GM21515 (cell line): ENCODE results near the gene DNAJB8.

Source experiments
- ATAC-seq: cut with Tn5 transposase; IDR thresholded peaks from one replicate; pipeline ENCODE4 v1.9.1; 2021; ENCODE audit not compliant: unreplicated experiment

Gene DNAJB8

GRCh38 chr3:128449111-128449638 is 17.5 kb downstream of the DNAJB8 start:
- no peak for ATAC-seq

- no peak for ATAC-seq
These were observed 18.2 kb downstream of the DNAJB8 start for GRCh38 chr3:128448491-128448890.

- ATAC-seq, result no peak
These were observed 19.1 kb downstream of the DNAJB8 start for GRCh38 chr3:128447561-128448013.

GRCh38 chr3:128446821-128447220 is 19.9 kb downstream of the DNAJB8 start:
- no peak for ATAC-seq

- ATAC-seq, result no peak
These were observed 21.3 kb downstream of the DNAJB8 start for GRCh38 chr3:128445357-128445756.

- no peak for ATAC-seq
These were observed 22.9 kb downstream of the DNAJB8 start for GRCh38 chr3:128443771-128444170.

- no peak for ATAC-seq
These were observed 23.7 kb downstream of the DNAJB8 start for GRCh38 chr3:128442949-128443348.

GRCh38 chr3:128442070-128442469 is 24.6 kb downstream of the DNAJB8 start:
- ATAC-seq, result no peak

GRCh38 chr3:128439226-128439625 is 27.5 kb downstream of the DNAJB8 start:
- ATAC-seq, result no peak

GRCh38 chr3:128438488-128439072 is 28.1 kb downstream of the DNAJB8 start:
- no peak for ATAC-seq

GRCh38 chr3:128436214-128436613 is 30.5 kb downstream of the DNAJB8 start:
- ATAC-seq, result no peak

GRCh38 chr3:128435561-128435960 is 31.1 kb downstream of the DNAJB8 start:
- no peak for ATAC-seq

- ATAC-seq, result no peak
These were observed 31.6 kb downstream of the DNAJB8 start for GRCh38 chr3:128435058-128435457.

GRCh38 chr3:128434524-128434923 is 32.2 kb downstream of the DNAJB8 start:
- ATAC-seq, result no peak

- no peak for ATAC-seq
These were observed 32.9 kb downstream of the DNAJB8 start for GRCh38 chr3:128433837-128434165.

- ATAC-seq, result no peak
These were observed 33.5 kb downstream of the DNAJB8 start for GRCh38 chr3:128432971-128433836.

- ATAC-seq, result no peak
These were observed 34.3 kb downstream of the DNAJB8 start for GRCh38 chr3:128432301-128432970.

- no peak for ATAC-seq
These were observed 34.8 kb downstream of the DNAJB8 start for GRCh38 chr3:128431803-128432300.

- no peak for ATAC-seq
These were observed 36.0 kb downstream of the DNAJB8 start for GRCh38 chr3:128430731-128431130.

GRCh38 chr3:128430301-128430700 is 36.4 kb downstream of the DNAJB8 start:
- no peak for ATAC-seq

GRCh38 chr3:128429751-128430150 is 36.9 kb downstream of the DNAJB8 start:
- ATAC-seq, result no peak

- no peak for ATAC-seq
These were observed 37.4 kb downstream of the DNAJB8 start for GRCh38 chr3:128429275-128429674.
